Activated CD8-positive, alpha-beta T cell treated with anti-CD3 and anti-CD28 coated beads for 36 hours (primary cell): ENCODE data around the gene TRA2B. TPM values are rescaled to one million over a fixed set of nuclear protein-coding genes. Genes with fewer than 3 reads are reported as not detected.

Experiments used
- ATAC-seq: fragments of 200-7000 bp; cut with Tn5 transposase; one replicate; pipeline ENCODE4 v1.10.0; 2021; ENCODE audit warnings: mild to moderate bottlenecking, moderate library complexity
- CTCF ChIA-PET: fragments of 350-600 bp; sonication (Branson Sonifier 250); formaldehyde crosslinking; loops from one replicate; lab custom pipeline; 2021; ENCODE audit warnings: antibody characterized with exemption; lab: Charles Lee
- POLR2A ChIA-PET: fragments of 350-600 bp; sonication (Branson Sonifier 250); formaldehyde crosslinking; loops from one replicate; lab custom pipeline; 2021; ENCODE audit warnings: antibody characterized with exemption; lab: Charles Lee
- DNase-seq: peaks from one replicate; pipeline ENCODE4 v3.0.0-alpha.2; 2020
- H3K27ac Mint-ChIP-seq: one replicate; pipeline ENCODE4 v1.8.0; 2021; ENCODE audit warnings: mild to moderate bottlenecking, mixed read lengths
- H3K27me3 Mint-ChIP-seq: one replicate; pipeline ENCODE4 v1.8.0; 2021; ENCODE audit warnings: mixed read lengths
- H3K36me3 Mint-ChIP-seq: one replicate; pipeline ENCODE4 v1.8.0; 2021; ENCODE audit warnings: low read depth, mixed read lengths
- H3K4me1 Mint-ChIP-seq: one replicate; pipeline ENCODE4 v1.8.0; 2021; ENCODE audit warnings: low read depth, mixed read lengths
- H3K4me3 Mint-ChIP-seq: one replicate; pipeline ENCODE4 v1.8.0; 2021; ENCODE audit warnings: mild to moderate bottlenecking, moderate library complexity, mixed read lengths
- H3K9me3 Mint-ChIP-seq: one replicate; pipeline ENCODE4 v1.8.0; 2021; ENCODE audit warnings: mixed read lengths
- intact Hi-C: fragments of 100-400 bp; cut with micrococcal nuclease; formaldehyde crosslinking; loops from one replicate; pipeline ENCODE4 v1.10.0; 2022
- total RNA-seq, 2 experiments: library from RNA; stranded (reverse); gene quantifications; one replicate each; pipeline ENCODE4 v1.2.3, GENCODE V29; 2021
- TF ChIP-seq, protein P1 (sequence below): fragments of 200-600 bp; IDR thresholded peaks from one replicate; pipeline ENCODE4 v1.8.0; 2022; ENCODE audit warnings: antibody characterized with exemption, mild to moderate bottlenecking

The TRA2B gene
- total RNA-seq, 2 experiments from 2014 or later = 210 to 219 TPM

DNA sequence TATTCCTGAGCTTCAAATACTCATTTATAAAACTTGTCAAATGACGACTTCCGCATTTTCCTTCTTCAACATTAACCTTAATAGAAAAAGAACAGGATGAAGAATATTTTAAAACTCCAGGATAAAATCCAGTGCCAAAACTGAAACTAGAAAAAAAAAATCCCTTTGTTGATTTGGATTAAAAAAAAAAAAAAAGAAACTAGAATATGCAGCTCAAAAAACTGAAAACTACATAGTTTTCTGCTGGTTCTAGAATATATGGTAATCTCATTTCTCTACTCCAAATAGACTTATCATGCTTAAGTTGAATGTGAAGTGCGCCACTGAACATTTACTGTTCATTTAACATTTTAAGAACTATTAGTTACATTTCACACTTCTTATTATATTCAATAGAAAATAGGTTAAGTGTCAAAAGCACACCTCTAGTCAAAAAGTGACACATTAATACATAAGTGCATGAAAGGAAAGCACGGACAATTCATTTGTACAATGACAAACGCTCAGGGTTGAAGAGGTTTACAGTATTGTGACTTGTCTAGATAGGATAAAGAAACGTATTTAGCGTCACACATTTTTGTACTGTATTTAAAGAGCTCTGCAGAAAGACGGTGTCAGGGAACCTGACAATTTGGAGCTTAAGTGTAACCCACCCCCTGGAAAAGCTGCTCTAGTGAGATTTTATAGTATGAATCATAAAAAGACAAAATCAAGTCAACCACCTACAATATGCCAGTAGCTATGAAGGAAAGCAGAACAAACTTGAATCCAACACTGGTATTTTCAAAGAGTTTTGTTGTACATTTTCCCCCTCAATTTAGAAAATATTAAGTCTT lies 5.8 kb downstream of the TRA2B start:
- POLR2A ChIA-PET = interaction anchor here (0.9 to 3.9 kb wide), 10 partner anchors 8 to 856 kb away, joined by 3 to 46 read pairs (median 6); partner anchors contain the start of gene EIF4A2
- peak overlapping the region; percentile 100 for H3K4me3 Mint-ChIP-seq
- peak overlapping the region; percentile 89 for H3K27ac Mint-ChIP-seq
- no peaks in the 10 kb centered on the region for H3K9me3 Mint-ChIP-seq
- H3K27me3 Mint-ChIP-seq = no peaks in the 10 kb centered on the region
- H3K4me1 Mint-ChIP-seq = peaks cover 63% of the 10 kb centered on the region
- CTCF ChIA-PET = interaction anchor here (0.8 to 10.4 kb wide), 7 partner anchors 11 to 608 kb away, joined by 3 to 93 read pairs (median 4); no protein-coding TSS in a partner anchor
- peak; percentile 25 for ATAC-seq
- TF ChIP-seq, protein P1, sequence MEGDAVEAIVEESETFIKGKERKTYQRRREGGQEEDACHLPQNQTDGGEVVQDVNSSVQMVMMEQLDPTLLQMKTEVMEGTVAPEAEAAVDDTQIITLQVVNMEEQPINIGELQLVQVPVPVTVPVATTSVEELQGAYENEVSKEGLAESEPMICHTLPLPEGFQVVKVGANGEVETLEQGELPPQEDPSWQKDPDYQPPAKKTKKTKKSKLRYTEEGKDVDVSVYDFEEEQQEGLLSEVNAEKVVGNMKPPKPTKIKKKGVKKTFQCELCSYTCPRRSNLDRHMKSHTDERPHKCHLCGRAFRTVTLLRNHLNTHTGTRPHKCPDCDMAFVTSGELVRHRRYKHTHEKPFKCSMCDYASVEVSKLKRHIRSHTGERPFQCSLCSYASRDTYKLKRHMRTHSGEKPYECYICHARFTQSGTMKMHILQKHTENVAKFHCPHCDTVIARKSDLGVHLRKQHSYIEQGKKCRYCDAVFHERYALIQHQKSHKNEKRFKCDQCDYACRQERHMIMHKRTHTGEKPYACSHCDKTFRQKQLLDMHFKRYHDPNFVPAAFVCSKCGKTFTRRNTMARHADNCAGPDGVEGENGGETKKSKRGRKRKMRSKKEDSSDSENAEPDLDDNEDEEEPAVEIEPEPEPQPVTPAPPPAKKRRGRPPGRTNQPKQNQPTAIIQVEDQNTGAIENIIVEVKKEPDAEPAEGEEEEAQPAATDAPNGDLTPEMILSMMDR = no peak
- intact Hi-C loops = no loop called here
- no peak for DNase-seq
- H3K36me3 Mint-ChIP-seq = peaks cover 95% of the 10 kb centered on the region

DNA sequence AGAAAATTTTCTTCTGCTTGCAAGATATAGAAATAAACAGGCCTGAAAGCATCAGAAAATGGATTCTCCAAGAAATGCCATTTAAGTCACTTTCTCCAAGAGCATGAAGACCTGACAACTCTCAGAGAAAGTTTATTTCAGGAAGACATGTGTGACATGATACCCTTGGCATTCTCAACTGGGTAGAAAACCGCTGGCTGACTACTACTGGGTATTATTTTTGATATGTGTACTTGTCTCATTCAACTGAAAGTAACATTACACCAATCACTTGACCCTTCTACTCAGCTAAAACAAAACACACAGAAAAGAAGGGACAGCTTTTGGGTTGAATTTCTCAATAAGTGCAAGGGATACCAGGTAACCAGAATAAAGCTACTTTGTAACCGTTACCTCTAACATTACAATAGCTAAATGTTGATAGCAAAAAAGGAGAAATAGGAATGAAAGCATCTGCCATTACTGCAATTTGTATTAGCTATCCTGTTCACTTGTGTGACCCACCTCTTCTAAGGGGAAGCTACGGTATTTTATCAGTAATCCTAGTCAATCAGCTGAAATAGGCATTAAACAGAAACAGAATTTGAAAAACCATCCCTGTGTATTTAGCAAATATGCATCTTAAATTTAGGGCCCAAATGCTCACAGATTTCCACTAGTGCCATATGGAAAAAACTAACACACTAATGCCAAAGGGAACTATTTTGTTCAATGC lies 7.3 kb downstream of the TRA2B start:
- peak overlapping the region; percentile 69 for H3K27ac Mint-ChIP-seq
- POLR2A ChIA-PET = interaction anchor here (0.6 to 10.7 kb wide), 8 partner anchors 6 to 858 kb away, joined by 3 to 144 read pairs (median 8); partner anchors contain the start of gene TRA2B
- CTCF ChIA-PET = interaction anchor here (10.4 kb wide), 1 partner anchor 13 kb away, joined by 93 read pairs; no protein-coding TSS in a partner anchor
- no peaks in the 10 kb centered on the region for H3K9me3 Mint-ChIP-seq
- no peaks in the 10 kb centered on the region for H3K27me3 Mint-ChIP-seq
- TF ChIP-seq, protein P1 = no peak
- no peak for ATAC-seq
- peaks cover 76% of the 10 kb centered on the region for H3K4me1 Mint-ChIP-seq
- intact Hi-C loops = no loop called here
- peaks cover 94% of the 10 kb centered on the region for H3K36me3 Mint-ChIP-seq
- H3K4me3 Mint-ChIP-seq = peak overlapping the region; percentile 100
- no peak for DNase-seq

DNA sequence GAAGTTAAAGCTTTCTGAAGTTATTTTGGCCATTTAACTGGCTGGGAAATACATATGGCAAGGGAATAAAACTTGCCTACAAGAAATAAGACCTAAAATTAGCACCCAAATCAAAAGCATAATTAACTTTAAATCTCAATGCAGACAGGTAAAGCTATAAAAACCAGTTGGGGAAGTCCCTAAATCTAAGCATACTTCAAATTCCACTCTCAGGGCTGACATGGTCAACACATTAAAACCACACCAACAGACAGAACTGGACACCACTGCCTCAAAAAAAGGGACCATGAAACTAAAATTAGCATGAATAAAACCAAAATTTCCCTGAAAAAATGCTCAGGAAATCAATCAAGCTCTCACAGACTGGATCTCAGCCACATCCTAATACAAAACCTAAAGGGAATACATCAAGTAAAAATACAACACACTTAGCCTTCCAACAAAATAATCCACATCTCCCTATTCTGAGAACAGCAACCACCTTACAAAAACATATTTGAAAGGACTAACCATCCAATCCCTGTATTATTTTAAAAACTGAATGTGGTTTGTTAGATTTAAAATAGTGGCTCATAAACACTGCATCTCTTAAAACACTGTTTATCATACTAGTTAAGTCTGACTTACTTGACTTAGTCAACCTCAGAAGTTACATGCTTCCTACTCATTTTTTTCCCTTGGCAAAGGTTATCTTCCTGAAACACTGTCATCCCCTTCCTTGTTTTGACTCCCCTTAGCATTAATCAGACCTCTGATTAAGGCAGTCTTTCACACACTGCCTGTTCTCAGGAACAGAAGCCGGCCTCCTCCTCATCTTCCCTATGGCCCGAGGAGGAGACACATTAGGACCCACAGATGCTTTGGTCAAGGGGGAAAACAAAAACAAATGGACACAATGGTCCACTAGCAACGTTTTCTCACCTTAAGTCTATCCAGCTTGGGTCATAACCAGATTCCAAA lies 8.3 kb downstream of the TRA2B start:
- TF ChIP-seq, protein P1 = no peak
- ATAC-seq (no peak), DNase-seq (no peak)
- Mint-ChIP-seq H3K9me3 (no peaks in the 10 kb centered on the region), H3K27ac (peak overlapping the region; percentile 66), H3K36me3 (peaks cover 94% of the 10 kb centered on the region), H3K4me3 (peak overlapping the region; percentile 100), H3K4me1 (peaks cover 85% of the 10 kb centered on the region), H3K27me3 (no peaks in the 10 kb centered on the region)
- intact Hi-C loops = no loop called here
- POLR2A ChIA-PET = interaction anchor here (0.6 to 10.7 kb wide), 8 partner anchors 8 to 1919 kb away, joined by 3 to 144 read pairs (median 8); partner anchors contain the start of genes EIF4A2 and TRA2B
- CTCF ChIA-PET = interaction anchor here (0.8 to 10.4 kb wide), 3 partner anchors 11 to 17 kb away, joined by 3 to 93 read pairs (median 4); no protein-coding TSS in a partner anchor

DNA sequence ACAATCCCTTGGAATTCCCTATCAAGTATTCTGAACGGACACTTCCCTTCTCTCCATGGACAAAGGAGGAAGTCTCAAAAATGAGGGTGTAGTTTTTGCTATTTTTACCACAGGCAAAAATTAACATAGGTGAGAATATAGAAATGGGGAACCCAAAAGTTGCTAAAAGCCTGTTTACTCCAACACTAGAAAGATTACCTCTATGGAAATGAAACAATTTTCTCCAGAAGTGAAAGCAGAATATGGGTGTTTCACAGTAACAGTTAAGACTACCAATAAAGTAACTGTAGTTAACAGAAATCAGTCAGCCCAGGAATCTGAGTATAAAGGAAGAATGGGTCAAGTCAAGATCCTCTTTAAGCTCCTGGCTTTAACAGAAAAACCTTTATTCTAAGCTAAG lies 9.3 kb downstream of the TRA2B start:
- CTCF ChIA-PET = interaction anchor here (0.8 to 10.4 kb wide), 5 partner anchors 9 to 268 kb away, joined by 3 to 93 read pairs (median 5); partner anchors contain the start of gene TRA2B
- no peak for ATAC-seq
- Mint-ChIP-seq H3K36me3 (peaks cover 95% of the 10 kb centered on the region), H3K4me3 (peak overlapping the region; percentile 100), H3K4me1 (peaks cover 85% of the 10 kb centered on the region), H3K27ac (peak overlapping the region; percentile 66), H3K27me3 (no peaks in the 10 kb centered on the region), H3K9me3 (no peaks in the 10 kb centered on the region)
- DNase-seq = no peak
- intact Hi-C loops = no loop called here
- POLR2A ChIA-PET = interaction anchor here (0.6 to 10.7 kb wide), 10 partner anchors 8 to 1920 kb away, joined by 3 to 144 read pairs (median 8); partner anchors contain the start of genes EIF4A2 and TRA2B
- TF ChIP-seq, protein P1 = no peak
